ENCODE results near the gene GALNT14.

Gene GALNT14

DNA sequence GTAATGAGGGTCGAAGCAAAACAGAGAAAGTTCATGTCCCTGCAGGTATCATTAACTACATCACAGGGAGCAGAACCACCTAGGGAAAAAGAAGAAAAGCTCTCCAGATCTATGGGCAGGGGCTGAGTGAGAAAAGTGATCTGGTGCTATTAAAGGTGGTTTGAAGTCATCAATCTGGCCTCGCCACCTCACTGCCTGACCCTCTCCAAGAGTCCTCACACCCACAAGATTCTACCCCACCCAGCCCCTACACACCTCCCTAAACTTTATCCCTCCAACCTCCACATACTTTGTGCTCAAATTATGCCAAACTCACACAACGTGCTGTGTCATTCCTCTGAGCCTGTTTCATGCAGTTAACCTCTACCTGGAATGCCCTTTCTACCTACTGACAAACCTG is 2.2 kb downstream of the GALNT14 start:
- DNase-seq (ENCODE audit: low read depth): no peak

DNA sequence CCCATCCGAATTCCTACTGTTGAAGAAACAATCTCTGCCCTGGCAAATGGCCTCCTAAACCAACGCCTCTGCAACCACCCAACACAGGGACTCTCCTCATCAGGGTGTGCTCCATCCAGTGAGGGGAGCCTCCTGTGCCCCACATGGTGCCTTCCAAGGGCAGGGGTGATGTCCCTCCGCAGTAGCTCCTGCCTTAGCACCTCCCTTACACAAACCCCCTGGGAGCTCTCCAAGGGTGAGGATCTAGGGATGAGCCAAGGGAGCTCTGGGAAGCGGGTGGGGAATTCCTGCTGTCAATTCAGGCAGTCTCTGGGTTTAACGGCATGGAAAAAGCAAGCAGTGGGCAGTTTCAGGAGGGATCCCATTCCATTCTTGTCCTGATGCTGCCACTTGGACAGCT is 3.8 kb downstream of the GALNT14 start:
- no peak for DNase-seq (ENCODE audit: low read depth)

DNA sequence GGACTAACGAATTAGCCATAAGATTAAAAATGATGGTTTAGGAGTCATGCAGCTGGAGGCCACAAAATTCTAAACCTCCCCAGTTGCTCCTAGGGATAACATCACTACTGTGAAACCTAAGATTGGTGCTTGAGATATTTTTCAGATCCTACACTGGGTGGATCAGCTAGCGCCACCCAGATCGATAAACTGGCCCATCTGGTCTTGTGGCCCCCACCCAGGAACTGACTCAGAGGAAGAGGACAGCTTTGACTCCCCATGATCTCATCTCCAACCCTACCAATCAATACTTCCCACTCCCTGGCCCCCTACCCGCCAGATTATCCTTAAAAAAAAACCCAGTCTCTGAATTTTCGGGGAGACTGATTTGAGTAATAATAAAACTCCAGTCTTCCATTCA is 5.5 kb downstream of the GALNT14 start:
- DNase-seq (ENCODE audit: low read depth): no peak

DNA sequence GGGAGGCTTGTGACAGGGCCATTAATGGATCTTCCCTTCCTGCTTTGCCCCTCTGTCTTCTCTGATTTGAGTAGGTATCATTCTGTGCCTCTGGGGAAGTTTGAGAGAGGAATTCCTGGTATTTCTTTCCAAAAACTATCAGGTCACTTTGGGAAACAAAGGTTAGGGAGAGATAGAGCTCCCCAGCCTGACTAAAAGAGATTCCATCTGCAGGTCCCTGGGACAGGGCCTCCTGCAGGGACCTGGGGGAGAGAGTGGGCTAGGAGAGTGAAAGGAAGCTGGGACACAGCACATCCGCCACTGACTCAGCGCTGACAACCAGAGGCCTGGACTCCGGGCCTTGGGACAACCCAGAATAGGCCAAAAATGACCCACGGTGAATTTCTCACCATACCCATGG is 6.4 kb downstream of the GALNT14 start:
- no peak for DNase-seq (ENCODE audit: low read depth)

DNA sequence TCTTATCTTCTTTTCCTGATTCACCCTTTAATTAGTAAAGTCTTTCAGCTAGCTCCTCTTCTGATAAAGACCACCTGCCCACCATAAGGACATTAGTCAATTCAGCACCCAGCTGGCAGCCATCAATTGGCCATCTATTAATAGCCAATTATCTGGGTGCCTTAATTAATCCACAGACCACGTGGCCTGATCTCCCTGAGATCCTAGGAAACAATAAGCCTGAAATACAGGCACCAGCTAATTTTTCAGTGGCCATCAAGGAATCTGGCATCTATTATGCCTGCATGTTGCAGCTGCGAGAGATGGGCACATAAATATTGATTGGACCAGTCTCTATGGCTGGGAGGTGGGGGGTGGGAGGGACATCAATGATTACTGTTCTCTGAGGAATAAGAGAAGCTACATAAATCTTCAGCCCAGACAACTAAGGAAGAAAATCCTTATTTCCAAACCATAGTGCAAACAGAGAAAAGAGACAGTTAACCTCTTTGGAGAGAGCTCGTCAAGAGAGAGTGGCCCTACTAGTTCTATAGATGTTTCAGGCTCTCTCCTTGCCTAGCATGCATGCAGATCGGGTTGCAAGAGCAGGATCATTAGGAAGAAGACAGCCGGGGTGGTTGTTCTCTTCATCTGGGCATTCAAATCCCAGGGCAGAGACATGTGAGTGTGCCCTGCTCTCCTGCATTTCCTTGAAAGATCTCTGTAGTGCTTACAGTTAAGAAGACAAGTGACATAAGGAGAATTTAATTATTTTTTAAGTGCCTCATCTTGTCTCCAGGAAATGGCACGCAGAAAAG is 8.7 kb downstream of the GALNT14 start:
- no peak for DNase-seq (ENCODE audit: low read depth)

DNA sequence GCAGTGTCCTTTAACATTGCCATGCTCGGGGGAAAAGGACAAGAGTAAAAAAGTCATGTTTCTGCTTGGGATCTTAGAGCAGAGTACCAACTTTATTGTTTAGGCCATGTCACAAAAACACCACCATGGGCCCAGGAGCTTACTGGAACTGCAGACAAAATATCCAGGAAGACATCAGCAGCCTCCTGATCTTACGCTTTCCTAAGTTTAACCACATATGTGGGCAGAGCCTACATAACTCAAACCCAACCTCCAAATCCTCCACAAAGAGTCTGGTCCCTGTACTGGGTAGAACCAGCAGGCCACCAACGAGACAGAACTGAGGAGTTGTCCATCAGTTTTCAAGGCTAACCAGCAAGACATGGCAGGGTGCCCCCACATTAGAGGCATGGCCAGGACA is 10.3 kb downstream of the GALNT14 start:
- no peak for DNase-seq (ENCODE audit: low read depth)

DNA sequence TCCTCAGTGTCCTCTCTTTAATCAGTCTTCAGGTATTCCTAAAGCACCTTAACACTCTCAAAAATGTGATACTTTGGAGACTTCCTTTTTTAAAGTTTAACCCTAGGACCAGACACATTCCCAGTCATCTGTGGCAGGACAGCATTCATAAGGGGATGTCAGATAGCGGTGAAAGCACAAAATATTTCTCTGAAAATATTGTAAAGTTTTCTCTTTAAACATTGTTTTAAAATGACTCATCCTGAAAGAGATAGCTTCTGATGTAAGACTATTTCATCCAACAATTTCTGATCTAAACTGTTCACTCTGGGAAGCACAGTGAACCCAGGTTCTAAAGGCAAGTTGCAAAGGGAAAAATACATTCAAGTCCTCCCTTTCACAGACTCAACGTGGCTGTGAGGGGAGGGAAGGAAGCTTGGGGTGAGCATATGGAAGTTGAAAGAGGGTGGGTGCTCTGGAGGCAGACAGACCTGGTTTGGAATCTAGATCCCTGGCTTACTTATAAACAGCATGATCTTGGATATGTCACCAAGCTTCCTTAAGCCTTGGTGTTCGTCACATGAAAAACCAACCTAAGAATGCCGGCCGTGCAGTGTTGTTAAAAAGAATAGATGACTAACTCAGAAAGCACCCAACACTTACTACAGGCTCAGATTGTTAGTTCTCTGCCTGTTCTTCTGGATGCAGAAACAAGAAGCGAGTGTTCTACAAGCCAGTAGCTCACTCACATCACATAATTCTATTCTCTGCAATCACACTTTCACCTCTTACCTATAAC is 12.1 kb downstream of the GALNT14 start:
- no peak for DNase-seq (ENCODE audit: low read depth)

DNA sequence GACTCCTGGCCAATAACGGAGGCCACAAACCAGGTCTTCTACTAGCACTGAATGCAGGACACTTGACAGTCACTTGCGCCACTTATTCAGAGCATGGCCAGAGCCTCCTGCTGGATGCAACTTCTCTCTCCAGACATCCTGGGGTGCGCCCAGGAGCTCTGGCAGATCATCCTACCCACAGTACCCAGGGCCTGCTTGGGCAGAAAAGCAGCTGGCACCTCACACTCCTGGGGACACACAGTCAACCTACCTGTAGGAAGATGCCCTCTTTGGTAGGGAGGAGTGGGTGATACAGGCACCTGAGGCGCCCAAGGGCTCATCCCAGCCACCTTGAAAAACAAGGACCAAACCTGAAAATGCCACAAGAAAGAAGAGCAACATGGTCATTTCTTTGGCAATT is 13.3 kb downstream of the GALNT14 start:
- no peak for DNase-seq (ENCODE audit: low read depth)

DNA sequence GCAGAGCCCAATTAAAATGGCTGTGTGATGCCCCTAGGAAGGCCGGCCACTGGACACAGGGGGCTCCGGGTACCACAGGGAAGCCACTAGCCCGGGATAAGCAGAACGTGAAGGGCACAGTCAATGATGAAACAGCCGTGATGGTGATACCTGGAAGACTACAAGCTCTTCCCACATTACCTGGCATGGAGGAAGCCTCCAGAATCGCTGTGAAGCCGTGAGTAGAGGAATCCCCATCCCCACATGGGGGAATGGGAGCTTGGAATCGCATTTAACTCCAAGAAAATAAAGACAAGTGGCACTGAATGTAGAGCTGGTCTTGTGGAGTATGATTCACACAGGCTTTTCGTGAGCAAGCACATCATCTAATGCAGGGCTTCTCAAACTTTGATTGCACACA is 16.1 kb downstream of the GALNT14 start:
- no peak for DNase-seq (ENCODE audit: low read depth)

DNA sequence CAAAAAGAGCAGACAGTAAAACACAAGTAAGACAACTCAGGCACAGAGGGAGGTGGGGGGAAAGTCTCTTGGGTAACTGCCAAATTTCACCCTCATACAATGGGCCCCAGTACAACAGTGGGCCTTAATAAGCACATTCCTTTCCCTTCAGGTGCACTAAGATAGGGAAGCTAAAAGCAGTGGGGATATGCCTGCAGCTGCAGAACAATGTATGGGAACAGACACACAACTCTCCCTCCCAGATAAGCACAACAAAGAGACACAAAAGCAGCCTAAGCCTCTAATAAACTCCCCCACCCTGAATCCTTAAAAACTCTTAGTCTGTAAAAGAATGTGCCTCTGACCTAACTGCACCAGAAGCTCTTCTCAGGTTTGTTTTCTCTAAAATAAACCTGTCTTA is 24.5 kb downstream of the GALNT14 start:
- no peak for DNase-seq (ENCODE audit: low read depth)

DNA sequence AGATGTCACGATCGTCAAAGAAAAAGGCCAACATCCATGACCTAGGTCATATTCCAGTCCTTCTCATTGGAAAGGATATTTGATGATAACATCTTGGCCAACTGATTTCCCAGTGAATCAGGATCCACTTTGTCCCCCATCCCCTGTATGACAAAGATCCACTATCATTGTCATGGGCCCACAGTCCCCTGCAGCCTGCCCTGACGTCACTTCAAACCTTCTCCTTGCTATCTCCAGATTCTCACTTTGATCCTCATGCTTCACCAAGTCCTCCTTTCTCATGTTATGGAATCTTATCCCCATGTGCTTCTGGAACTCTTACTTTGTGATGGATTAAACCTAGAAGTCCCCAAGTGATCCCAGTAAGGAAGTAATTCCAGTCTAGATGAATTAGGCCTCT is 25.7 kb downstream of the GALNT14 start:
- DNase-seq (ENCODE audit: low read depth): no peak

DNA sequence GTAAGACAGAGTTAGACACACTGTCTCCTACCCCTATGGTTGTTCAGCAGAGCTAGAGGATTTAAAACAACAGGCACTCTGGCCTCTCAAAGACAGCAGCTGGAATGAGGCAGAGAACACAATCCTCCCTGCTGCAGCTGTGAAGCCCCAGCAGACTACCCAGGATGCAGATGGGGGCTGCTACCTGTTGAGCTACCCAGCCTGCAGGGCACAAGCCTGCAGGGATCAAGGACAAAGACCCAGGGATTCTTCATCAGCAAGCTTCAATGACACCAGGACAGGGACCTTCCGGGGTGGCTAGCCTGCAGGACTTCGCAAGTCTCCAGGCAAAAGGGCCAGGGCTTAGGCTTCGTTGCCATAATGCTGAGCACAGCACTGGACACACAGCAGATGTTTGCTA is 27.2 kb downstream of the GALNT14 start:
- DNase-seq (ENCODE audit: low read depth): no peak

DNA sequence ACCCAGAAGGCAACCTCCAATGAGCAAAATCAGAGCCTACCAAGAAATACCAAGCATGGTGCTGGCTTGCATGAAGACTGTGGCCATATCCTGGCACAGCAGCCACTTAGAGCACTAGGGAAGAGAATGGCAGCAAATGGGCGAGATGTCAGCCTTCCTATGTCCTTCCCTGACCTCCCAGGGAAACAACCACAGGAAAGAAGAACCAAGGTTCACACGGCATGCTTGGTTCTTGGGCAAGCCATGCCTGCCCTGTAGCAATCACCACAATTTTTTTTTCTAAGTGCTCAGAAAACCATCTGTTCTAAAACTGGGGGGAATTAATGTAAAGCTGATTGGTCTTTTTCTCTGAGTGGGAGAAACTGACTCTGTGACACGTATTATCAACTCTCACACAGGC is 27.8 kb downstream of the GALNT14 start:
- no peak for DNase-seq (ENCODE audit: low read depth)

DNA sequence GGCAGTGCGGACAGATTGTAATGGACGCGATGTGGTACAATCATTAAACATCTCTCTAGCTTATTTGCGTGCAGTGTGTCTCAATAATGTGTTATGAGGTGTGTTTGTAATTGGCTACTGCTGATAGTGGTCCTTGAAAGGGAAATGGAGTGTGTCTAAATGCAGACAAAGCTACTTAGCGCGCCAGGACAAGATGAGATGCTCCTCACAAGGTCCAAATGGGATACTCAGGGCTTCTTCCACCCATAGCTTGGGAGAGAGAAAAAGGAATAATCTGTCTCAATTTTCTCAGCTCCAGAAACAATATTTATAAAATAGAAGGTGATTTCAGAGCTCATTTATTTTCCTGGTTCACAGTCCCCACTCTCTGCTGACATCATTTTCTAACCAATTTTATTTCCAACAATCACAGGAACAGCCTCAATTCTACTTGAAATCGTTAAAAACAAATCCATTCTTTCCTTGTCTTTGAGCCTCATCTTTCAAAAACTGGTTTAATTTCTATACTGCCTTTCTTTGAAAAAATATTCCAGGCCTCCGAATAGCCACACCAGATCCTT is 28.5 kb downstream of the GALNT14 start:
- DNase-seq (ENCODE audit: low read depth): no peak

DNA sequence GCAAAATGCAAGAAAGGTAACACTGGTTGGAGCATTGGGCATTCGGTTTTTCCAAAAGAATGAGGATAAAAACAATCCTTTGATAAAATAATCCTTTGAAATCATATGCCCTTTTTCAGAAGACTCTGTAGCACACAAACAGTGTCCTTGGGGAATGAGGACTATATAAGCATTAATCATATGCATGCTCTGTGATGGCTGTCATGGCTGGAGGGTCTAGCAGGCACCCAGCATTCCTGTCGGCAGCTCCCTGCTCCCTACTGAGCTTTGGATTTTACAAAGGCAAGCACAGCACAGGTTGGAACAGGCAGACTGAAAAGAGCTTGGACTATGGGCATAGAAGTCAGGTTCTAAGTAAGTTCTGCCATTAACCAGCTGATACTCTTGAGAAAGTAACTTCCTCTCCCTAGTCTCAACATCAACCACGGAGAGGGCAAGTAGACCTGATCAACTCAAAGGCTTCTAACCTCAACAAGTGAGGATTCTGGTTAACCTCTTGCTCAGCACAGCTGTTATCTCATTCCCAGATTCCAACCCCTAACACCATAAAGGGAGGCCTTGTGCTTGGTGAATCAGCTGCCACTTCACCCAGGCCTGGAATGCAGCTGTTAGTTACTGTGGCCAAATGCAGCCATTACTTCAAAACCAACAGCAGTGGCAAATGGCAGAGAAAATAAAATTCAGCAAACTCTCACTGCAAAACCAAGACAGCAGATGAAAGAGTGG is 29.5 kb downstream of the GALNT14 start:
- DNase-seq (ENCODE audit: low read depth): no peak

DNA sequence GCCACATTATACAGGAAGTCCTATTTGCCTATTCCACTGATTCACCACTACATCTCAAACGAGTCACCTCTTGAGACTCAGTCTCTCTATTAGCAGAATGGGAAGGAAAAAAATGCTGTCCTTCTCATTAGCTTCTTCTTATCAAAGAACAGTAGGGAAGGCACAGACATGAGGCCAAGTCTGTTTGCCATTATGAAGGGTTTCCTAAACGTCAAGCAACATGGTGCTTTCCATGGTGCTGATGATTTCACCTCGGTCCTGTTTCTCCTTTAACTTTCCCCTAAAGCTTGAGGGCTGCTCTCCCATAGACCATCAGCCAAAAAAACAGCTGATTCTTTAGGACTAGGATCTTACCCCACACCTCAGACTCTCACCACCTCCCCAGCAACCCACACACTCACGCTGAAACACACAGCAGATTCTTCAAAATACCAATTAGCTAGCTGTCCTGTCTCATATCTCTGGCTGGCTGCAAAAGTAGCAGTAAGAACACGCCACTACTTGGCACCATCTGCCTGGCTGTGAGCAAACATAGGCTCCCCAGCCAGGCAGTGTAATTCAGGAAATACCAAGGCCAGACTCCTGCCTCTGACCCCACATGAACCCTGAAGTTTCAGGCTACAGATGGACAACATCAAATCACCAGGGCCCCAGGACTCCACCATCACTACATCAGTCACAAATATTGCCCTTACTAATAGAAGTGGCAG is 30.5 kb downstream of the GALNT14 start:
- no peak for DNase-seq (ENCODE audit: low read depth)

DNA sequence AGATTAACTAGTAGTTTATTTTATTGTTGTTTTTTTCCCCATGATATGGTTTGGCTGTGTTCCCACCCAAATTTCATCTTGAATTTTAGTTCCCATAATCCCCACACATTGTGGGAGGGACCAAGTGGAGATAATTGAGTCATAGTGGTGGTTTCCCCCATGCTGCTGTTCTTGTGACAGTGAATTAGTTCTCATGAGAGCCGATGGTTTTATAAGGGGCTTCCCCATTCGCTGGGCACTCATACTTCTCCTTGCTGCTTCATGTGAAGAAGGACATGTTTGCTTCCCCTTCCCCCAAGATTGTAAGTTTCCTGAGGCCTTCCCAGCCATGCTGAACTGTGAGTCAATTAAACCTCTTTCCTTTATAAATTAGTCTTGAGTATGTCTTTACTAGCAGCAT is 36.5 kb downstream of the GALNT14 start:
- no peak for DNase-seq (ENCODE audit: low read depth)

DNA sequence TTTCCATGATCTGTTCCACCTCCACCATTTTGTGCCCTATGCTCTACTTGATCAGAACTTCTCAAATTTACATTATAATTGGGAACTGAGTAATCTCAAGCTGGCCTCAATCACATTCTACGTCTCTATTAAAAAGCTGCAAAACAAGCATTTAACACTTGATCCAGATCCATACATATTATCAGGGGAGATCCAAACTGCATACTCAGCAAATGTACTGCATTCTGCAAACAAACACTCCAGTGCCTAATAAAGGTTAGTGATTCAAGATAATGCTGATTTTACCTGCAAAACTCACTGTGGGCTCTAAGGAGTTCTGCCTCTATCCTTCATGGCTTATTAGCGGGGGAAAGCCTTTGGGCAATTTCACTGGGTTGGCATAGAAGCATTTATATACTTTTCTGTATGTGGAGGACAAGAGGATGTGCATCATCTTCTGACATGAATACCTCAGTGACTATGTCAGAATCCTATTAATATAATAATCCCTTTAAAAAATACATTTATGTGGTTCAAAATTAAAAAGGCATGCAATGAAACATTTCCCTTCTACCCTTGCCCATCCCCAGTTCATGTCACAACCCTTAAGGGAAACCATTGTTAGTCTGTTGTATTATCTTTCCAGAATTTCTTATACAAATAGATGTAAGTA is 40.2 kb downstream of the GALNT14 start:
- DNase-seq (ENCODE audit: low read depth): no peak

DNA sequence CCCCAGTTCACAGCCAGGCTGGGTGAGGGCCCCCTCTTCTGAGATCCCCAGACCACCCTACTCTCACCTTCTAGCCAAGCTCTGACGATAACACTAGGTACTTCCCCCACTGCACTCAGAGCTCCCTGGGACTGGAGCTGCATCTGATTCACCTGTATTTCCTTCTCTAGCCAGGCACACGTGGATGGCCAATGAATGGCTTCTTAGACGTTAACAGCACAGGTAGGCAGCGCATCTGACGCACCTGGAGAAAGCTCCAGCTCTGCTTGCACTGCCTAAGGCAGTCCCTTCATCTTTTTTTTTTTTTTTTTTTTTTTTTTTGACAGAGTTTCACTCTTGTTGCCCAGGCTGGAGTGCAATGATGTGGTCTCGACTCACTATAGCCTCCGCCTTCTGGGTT is 48.1 kb downstream of the GALNT14 start:
- no peak for DNase-seq (ENCODE audit: low read depth)

DNA sequence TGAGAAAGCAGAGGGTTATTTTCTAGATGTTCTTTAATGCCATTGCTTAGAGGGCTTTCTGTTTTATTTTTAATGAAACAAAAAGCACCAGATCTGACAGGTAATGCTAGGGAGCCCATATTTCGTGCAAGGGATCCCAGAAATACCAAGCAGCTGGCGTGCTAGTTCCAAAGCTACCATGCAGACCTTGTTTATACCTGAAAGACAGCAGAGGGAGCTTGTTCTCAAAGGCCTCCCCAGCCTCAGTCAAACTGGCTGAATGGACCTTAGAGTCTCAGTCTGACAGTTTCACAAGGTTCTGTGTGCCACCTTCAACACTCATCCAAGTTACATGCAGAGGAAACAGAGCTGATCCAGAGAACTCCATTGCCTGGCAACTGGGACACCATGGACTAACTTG is 48.6 kb downstream of the GALNT14 start:
- DNase-seq (ENCODE audit: low read depth): no peak

DNA sequence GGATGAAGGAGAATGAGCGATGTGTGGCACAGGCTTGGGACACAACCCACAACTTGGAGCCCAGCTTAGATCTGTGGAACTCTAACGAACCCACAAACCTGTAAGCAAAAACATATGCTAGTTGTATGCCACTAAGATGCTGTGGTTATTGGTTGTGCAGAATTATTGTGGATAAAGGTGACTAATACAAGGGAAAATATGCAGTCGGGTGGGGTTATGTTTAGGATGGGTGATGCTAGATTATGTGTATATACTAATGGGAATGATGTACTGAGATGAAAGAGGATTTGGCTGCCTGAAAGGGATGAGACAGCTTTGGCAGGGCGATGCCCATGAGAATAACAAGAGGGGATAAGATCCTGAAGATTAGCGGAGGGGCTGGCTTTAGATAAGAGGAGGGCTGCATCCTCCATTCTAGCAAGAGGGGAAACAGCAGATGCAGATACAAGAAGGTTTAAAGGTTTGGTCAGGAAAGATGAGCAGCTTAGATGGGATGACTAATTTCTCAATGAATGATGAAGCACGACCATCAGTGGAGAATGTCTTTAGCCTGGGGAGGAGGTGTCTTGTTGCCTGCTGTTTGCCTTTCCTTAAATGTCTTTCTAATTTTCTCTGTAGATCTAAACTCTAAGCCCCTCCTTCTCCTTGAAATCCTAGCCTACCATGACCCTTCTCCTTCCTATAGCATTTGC is 49.6 kb downstream of the GALNT14 start:
- no peak for DNase-seq (ENCODE audit: low read depth)

Data from fibroblast of the conjunctiva (primary cell).